PC-3 (cell line): ENCODE results near the gene ZP1. TPM values are rescaled to one million over a fixed set of nuclear protein-coding genes. Genes with fewer than 3 reads are reported as not detected.

Experiments
- ATAC-seq: fragments of 200-7000 bp; cut with Tn5 transposase; 2 replicates; pipeline ENCODE4 v1.9.1; 2020; ENCODE audit warnings: mild to moderate bottlenecking, moderate library complexity
- BruUV-seq: library from RNA; stranded (reverse); fragments of 400-500 nt; replicated peaks from 2 replicates; lab custom pipeline; 2021; lab: Mats Ljungman, UMichigan
- CTCF ChIA-PET: fragments of 300-600 bp; sonication (Branson Sonifier 250); formaldehyde crosslinking; loops from one replicate; lab custom pipeline; 2022; ENCODE audit warnings: antibody characterized with exemption; lab: Charles Lee
- POLR2A ChIA-PET: fragments of 300-600 bp; sonication (Branson Sonifier 250); formaldehyde crosslinking; loops from one replicate; lab custom pipeline; 2022; ENCODE audit warnings: antibody characterized with exemption; ENCODE audit not compliant: unreplicated experiment; lab: Charles Lee
- DNase-seq: peaks from one replicate; pipeline ENCODE4 v3.0.0-alpha.2; 2015
- H2AFZ ChIP-seq: fragments of 300-600 bp; sonication (generic); 2 replicates; pipeline ENCODE4 v1.6.0; 2016; ENCODE audit warnings: antibody characterized with exemption, low read length
- H3F3A ChIP-seq: fragments of 300-600 bp; sonication (generic); one replicate; pipeline ENCODE4 v1.6.0; 2017; ENCODE audit warnings: antibody characterized with exemption, low read length, control low read depth, mild to moderate bottlenecking; ENCODE audit not compliant: unreplicated experiment
- H3K27ac ChIP-seq: fragments of 300-600 bp; sonication (generic); 2 replicates; pipeline ENCODE4 v1.5.1; 2016; ENCODE audit warnings: mild to moderate bottlenecking, low read length
- H3K27me3 ChIP-seq: fragments of 300-600 bp; sonication (generic); 2 replicates; pipeline ENCODE4 v1.6.1; 2016; ENCODE audit warnings: low read length, mixed read lengths
- H3K36me3 ChIP-seq: fragments of 300-600 bp; sonication (generic); 2 replicates; pipeline ENCODE4 v1.6.1; 2016; ENCODE audit warnings: low read depth, mixed run types, low read length, mixed read lengths
- H3K4me1 ChIP-seq: fragments of 300-600 bp; sonication (generic); 2 replicates; pipeline ENCODE4 v1.5.1; 2016; ENCODE audit warnings: low read length; ENCODE audit not compliant: insufficient read depth
- H3K4me2 ChIP-seq: fragments of 300-600 bp; sonication (generic); 2 replicates; pipeline ENCODE4 v1.6.0; 2016; ENCODE audit warnings: low read length
- H3K4me3 ChIP-seq: fragments of 300-600 bp; sonication (generic); 2 replicates; pipeline ENCODE4 v1.5.1; 2016; ENCODE audit warnings: mild to moderate bottlenecking, low read length, mixed read lengths
- H3K79me2 ChIP-seq: fragments of 300-600 bp; sonication (generic); 2 replicates; pipeline ENCODE4 v1.6.1; 2017; ENCODE audit warnings: low read length, mixed read lengths
- H3K9ac ChIP-seq: fragments of 300-600 bp; sonication (generic); 2 replicates; pipeline ENCODE4 v1.6.0; 2016; ENCODE audit warnings: mild to moderate bottlenecking, low read length
- H3K9me2 ChIP-seq: fragments of 300-600 bp; sonication (generic); replicated peaks from 2 replicates; pipeline ENCODE4 v1.6.1; 2016; ENCODE audit warnings: mixed run types, low read length, mixed read lengths
- H3K9me3 ChIP-seq: fragments of 300-600 bp; sonication (generic); 2 replicates; pipeline ENCODE4 v1.6.1; 2016; ENCODE audit warnings: low read length, mixed read lengths
- H4K20me1 ChIP-seq: fragments of 300-600 bp; sonication (generic); 2 replicates; pipeline ENCODE4 v1.6.1; 2016; ENCODE audit warnings: low read length, mixed read lengths
- CTCF ChIP-seq: fragments of 300-600 bp; sonication (generic); conservative IDR thresholded peaks from 2 replicates; pipeline ENCODE4 v1.5.1; 2017; ENCODE audit warnings: antibody characterized with exemption, low read depth, mild to moderate bottlenecking, low read length
- EZH2 ChIP-seq: fragments of 300-600 bp; sonication (generic); IDR thresholded peaks from one replicate; pipeline ENCODE4 v1.6.1; 2017; ENCODE audit warnings: antibody characterized with exemption, mild to moderate bottlenecking, low read length; ENCODE audit not compliant: unreplicated experiment
- EZH2phosphoT487 ChIP-seq: fragments of 300-600 bp; sonication (generic); IDR thresholded peaks from 2 replicates; pipeline ENCODE4 v1.6.1; 2018; ENCODE audit warnings: mild to moderate bottlenecking, antibody characterized with exemption, low read length, borderline replicate concordance
- intact Hi-C: fragments of 100-400 bp; cut with micrococcal nuclease; formaldehyde crosslinking; loops from 2 replicates; pipeline ENCODE4 v1.9.0; 2023
- total RNA-seq: library from RNA; depleted of rRNA; stranded (reverse); fragments of >200 nt; gene quantifications from 2 replicates; pipeline ENCODE4 v1.2.3, GENCODE V29; 2014

Gene ZP1
- total RNA-seq, 1 experiment from 2014 or later, result not detected

GRCh38 chr11:60864856-60865513 lies 2.4 kb upstream of the ZP1 start:
- Histone ChIP-seq H3K79me2 (no peaks in the 10 kb centered on the region), H3K4me1 (peaks cover 11% of the 10 kb centered on the region), H3K27ac (no peak overlapping the region), H3K9me3 (no peaks in the 10 kb centered on the region), H3K36me3 (no peaks in the 10 kb centered on the region), H2AFZ (no peak overlapping the region), H3K9ac (no peak overlapping the region), H3K4me3 (no peak overlapping the region), H4K20me1 (no peaks in the 10 kb centered on the region), H3K27me3 (no peaks in the 10 kb centered on the region), H3F3A (no peaks in the 10 kb centered on the region), H3K9me2 (no peaks in the 10 kb centered on the region), H3K4me2 (no peak overlapping the region)
- BruUV-seq, result no TSS peak
- ATAC-seq (no peak), DNase-seq (no peak)
- CTCF ChIA-PET, result no interaction called here
- intact Hi-C loops, result no loop called here
- TF ChIP-seq CTCF, result no peak
- no peak for TF ChIP-seq EZH2
- TF ChIP-seq EZH2phosphoT487, result no peak
- POLR2A ChIA-PET, result no interaction called here

- no peak for ATAC-seq
- POLR2A ChIA-PET, result no interaction called here
- Histone ChIP-seq H3K9me3 (no peaks in the 10 kb centered on the region), H3K27ac (no peak overlapping the region), H3K36me3 (no peaks in the 10 kb centered on the region), H4K20me1 (no peaks in the 10 kb centered on the region), H3K9me2 (no peaks in the 10 kb centered on the region), H3K4me3 (no peak overlapping the region), H3K4me2 (no peak overlapping the region), H3F3A (no peaks in the 10 kb centered on the region), H3K27me3 (no peaks in the 10 kb centered on the region), H3K9ac (no peak overlapping the region), H2AFZ (no peak overlapping the region), H3K79me2 (no peaks in the 10 kb centered on the region), H3K4me1 (peaks cover 11% of the 10 kb centered on the region)
- DNase-seq, result no peak
- no TSS peak for BruUV-seq
- intact Hi-C loops, result no loop called here
- no peak for TF ChIP-seq EZH2phosphoT487
- no peak for TF ChIP-seq CTCF
- TF ChIP-seq EZH2, result no peak
- CTCF ChIA-PET, result no interaction called here
These were observed 734 bp downstream of the ZP1 start for GRCh38 chr11:60867871-60868681.
